ENCODE measurements around the gene RPS29. TPM values are rescaled to one million over a fixed set of nuclear protein-coding genes. Genes with fewer than 3 reads are reported as not detected.

RPS29 gene
- total and polyA plus RNA-seq, 4 donors: 808 to 2,775 (median 1,086) TPM

DNA sequence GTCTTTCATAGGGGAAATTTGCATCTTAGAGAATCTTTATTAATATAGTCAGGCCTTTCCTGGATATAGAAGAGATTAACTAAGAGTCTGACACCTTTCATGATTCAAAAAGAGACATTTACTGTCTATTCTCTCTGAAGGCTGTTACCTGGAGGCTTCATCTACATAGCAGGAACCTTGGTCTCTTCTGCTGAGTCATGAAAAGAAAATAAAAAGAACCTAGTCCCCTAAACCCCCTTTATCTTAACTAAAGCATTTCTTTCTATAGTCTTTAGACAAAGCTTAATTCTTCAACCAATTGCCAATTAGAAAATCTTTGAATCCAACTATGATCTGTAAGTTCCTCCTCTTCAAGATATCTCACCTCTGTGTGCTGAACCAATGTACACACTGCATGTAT lies 33.1 kb downstream of the RPS29 start:
- no peaks in the 10 kb centered on the region for H3K4me1 ChIP-seq (ENCODE audit: control insufficient read depth, insufficient read depth, low read length)
- no peak for DNase-seq (ENCODE audit: low read depth in 4 of 6, low spot score in 6 of 6)
- H3K27me3 ChIP-seq (ENCODE audit: control insufficient read depth, insufficient read depth, low read length): no peaks in the 10 kb centered on the region
- H3K9me3 ChIP-seq (ENCODE audit: control insufficient read depth, insufficient read depth, low read length): no peaks in the 10 kb centered on the region
- no peaks in the 10 kb centered on the region for H3K36me3 ChIP-seq (ENCODE audit: control insufficient read depth, insufficient read depth, low read length)
- H3K27ac ChIP-seq (ENCODE audit: low read depth, low read length): no peak overlapping the region
- H3K4me3 ChIP-seq (ENCODE audit: low read depth, low read length): no peak overlapping the region

DNA sequence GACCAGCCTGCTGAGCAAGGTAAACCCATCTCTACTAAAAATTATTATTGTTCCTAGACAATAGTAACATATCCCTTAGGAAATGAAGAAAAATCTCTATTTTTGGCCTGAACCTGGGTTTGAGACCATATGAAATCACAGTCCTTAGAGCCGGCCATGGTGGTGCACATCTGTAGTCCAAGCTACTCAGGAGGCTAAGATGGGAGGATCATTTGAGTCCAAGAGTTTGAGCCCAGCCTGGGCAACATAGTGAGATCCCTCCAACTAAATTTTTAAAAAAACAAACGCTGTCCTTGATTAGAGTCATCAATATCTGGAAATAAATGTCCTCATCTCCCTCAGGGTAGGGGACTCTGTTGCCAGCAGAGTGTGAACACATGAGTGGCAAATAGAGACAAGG lies 34.6 kb downstream of the RPS29 start:
- Histone ChIP-seq H3K36me3 (ENCODE audit: control insufficient read depth, insufficient read depth, low read length) (no peaks in the 10 kb centered on the region), H3K27ac (ENCODE audit: low read depth, low read length) (no peak overlapping the region), H3K27me3 (ENCODE audit: control insufficient read depth, insufficient read depth, low read length) (no peaks in the 10 kb centered on the region), H3K9me3 (ENCODE audit: control insufficient read depth, insufficient read depth, low read length) (no peaks in the 10 kb centered on the region), H3K4me3 (ENCODE audit: low read depth, low read length) (no peak overlapping the region), H3K4me1 (ENCODE audit: control insufficient read depth, insufficient read depth, low read length) (no peaks in the 10 kb centered on the region)
- DNase-seq (ENCODE audit: low read depth in 4 of 6, low spot score in 6 of 6): no peak
- 80% methylated on average over 1 of the region's 2 CpGs for WGBS (ENCODE audit: insufficient coverage)

GRCh38 chr14:49550286-49551184 lies 35.6 kb downstream of the RPS29 start:
- Histone ChIP-seq H3K36me3 (ENCODE audit: control insufficient read depth, insufficient read depth, low read length) (no peaks in the 10 kb centered on the region), H3K9me3 (ENCODE audit: control insufficient read depth, insufficient read depth, low read length) (no peaks in the 10 kb centered on the region), H3K4me3 (ENCODE audit: low read depth, low read length) (no peak overlapping the region), H3K4me1 (ENCODE audit: control insufficient read depth, insufficient read depth, low read length) (no peaks in the 10 kb centered on the region), H3K27me3 (ENCODE audit: control insufficient read depth, insufficient read depth, low read length) (no peaks in the 10 kb centered on the region), H3K27ac (ENCODE audit: low read depth, low read length) (no peak overlapping the region)
- WGBS (ENCODE audit: insufficient coverage): no CpG with 5 or more reads among the region's 5 CpGs
- DNase-seq (ENCODE audit: low read depth in 4 of 6, low spot score in 6 of 6): peak in 4 of 6 donors; percentile 15 to 88 (median 45)

GRCh38 chr14:49549881-49550280 lies 36.3 kb downstream of the RPS29 start:
- DNase-seq (ENCODE audit: low read depth in 4 of 6, low spot score in 6 of 6): no peak
- no peak overlapping the region for H3K4me3 ChIP-seq (ENCODE audit: low read depth, low read length)
- no peaks in the 10 kb centered on the region for H3K9me3 ChIP-seq (ENCODE audit: control insufficient read depth, insufficient read depth, low read length)
- 58% methylated on average over 2 of the region's 4 CpGs for WGBS (ENCODE audit: insufficient coverage)
- no peaks in the 10 kb centered on the region for H3K36me3 ChIP-seq (ENCODE audit: control insufficient read depth, insufficient read depth, low read length)
- no peaks in the 10 kb centered on the region for H3K4me1 ChIP-seq (ENCODE audit: control insufficient read depth, insufficient read depth, low read length)
- H3K27me3 ChIP-seq (ENCODE audit: control insufficient read depth, insufficient read depth, low read length): no peaks in the 10 kb centered on the region
- no peak overlapping the region for H3K27ac ChIP-seq (ENCODE audit: low read depth, low read length)

DNA sequence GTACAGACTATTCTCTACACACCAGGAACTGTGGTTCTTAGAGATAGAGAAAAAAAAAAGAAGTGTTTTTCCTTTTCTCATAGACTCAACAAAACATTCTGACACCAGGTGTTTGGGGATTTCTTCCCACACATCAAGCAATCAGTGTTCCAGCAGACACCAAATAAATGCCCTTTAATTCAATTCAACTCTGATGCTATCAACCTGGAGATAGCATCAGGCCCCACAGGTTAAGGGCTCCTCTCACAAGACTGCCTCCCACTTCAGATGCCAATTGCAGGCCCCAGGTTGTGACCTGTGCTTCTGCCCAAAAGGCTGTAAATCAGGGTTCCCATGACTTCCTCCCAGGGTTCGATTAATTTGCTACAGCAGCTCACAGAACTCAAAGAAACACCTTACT lies 36.7 kb downstream of the RPS29 start:
- H3K4me1 ChIP-seq (ENCODE audit: control insufficient read depth, insufficient read depth, low read length): no peaks in the 10 kb centered on the region
- no peaks in the 10 kb centered on the region for H3K36me3 ChIP-seq (ENCODE audit: control insufficient read depth, insufficient read depth, low read length)
- no peak for DNase-seq (ENCODE audit: low read depth in 4 of 6, low spot score in 6 of 6)
- no peak overlapping the region for H3K4me3 ChIP-seq (ENCODE audit: low read depth, low read length)
- no peak overlapping the region for H3K27ac ChIP-seq (ENCODE audit: low read depth, low read length)
- H3K27me3 ChIP-seq (ENCODE audit: control insufficient read depth, insufficient read depth, low read length): no peaks in the 10 kb centered on the region
- no CpG with 5 or more reads among the region's 1 CpG for WGBS (ENCODE audit: insufficient coverage)
- H3K9me3 ChIP-seq (ENCODE audit: control insufficient read depth, insufficient read depth, low read length): no peaks in the 10 kb centered on the region

GRCh38 chr14:49546766-49547165 lies 39.4 kb downstream of the RPS29 start:
- no peak overlapping the region for H3K4me3 ChIP-seq (ENCODE audit: low read depth, low read length)
- H3K4me1 ChIP-seq (ENCODE audit: control insufficient read depth, insufficient read depth, low read length): no peaks in the 10 kb centered on the region
- no peak overlapping the region for H3K27ac ChIP-seq (ENCODE audit: low read depth, low read length)
- no peaks in the 10 kb centered on the region for H3K36me3 ChIP-seq (ENCODE audit: control insufficient read depth, insufficient read depth, low read length)
- DNase-seq (ENCODE audit: low read depth in 4 of 6, low spot score in 6 of 6): peak in 1 of 6 donors; percentile 3
- no CpG with 5 or more reads among the region's 1 CpG for WGBS (ENCODE audit: insufficient coverage)
- no peaks in the 10 kb centered on the region for H3K9me3 ChIP-seq (ENCODE audit: control insufficient read depth, insufficient read depth, low read length)
- H3K27me3 ChIP-seq (ENCODE audit: control insufficient read depth, insufficient read depth, low read length): no peaks in the 10 kb centered on the region

DNA sequence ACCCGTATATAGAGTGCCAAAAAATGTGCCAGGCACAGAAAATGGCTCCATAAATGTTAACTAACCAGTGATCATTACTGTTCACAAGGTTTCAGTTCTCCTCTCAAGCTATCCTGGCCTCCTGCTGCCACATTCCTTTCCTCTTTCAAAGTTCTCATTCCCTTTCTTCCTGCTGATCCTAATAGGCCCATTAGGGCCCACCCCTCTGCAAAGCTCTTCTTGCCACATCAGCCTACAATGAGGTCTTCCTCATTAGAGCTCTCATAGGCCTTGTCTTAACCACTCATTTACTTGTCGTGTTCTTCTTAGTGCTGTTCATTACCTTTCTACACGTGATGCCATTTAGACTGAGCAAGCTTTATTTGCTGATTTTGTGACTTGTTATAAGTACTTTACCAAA lies 40.5 kb downstream of the RPS29 start:
- no peaks in the 10 kb centered on the region for H3K36me3 ChIP-seq (ENCODE audit: control insufficient read depth, insufficient read depth, low read length)
- no peak overlapping the region for H3K4me3 ChIP-seq (ENCODE audit: low read depth, low read length)
- no peak overlapping the region for H3K27ac ChIP-seq (ENCODE audit: low read depth, low read length)
- WGBS (ENCODE audit: insufficient coverage): 78% methylated on average over 1 of the region's 3 CpGs
- H3K27me3 ChIP-seq (ENCODE audit: control insufficient read depth, insufficient read depth, low read length): no peaks in the 10 kb centered on the region
- H3K9me3 ChIP-seq (ENCODE audit: control insufficient read depth, insufficient read depth, low read length): peaks cover 4% of the 10 kb centered on the region
- no peak for DNase-seq (ENCODE audit: low read depth in 4 of 6, low spot score in 6 of 6)
- no peaks in the 10 kb centered on the region for H3K4me1 ChIP-seq (ENCODE audit: control insufficient read depth, insufficient read depth, low read length)

GRCh38 chr14:49545071-49545470 lies 41.1 kb downstream of the RPS29 start:
- Histone ChIP-seq H3K4me3 (ENCODE audit: low read depth, low read length) (no peak overlapping the region), H3K27me3 (ENCODE audit: control insufficient read depth, insufficient read depth, low read length) (no peaks in the 10 kb centered on the region), H3K9me3 (ENCODE audit: control insufficient read depth, insufficient read depth, low read length) (peaks cover 4% of the 10 kb centered on the region), H3K27ac (ENCODE audit: low read depth, low read length) (no peak overlapping the region), H3K4me1 (ENCODE audit: control insufficient read depth, insufficient read depth, low read length) (no peaks in the 10 kb centered on the region), H3K36me3 (ENCODE audit: control insufficient read depth, insufficient read depth, low read length) (no peaks in the 10 kb centered on the region)
- 90% methylated on average over 2 of the region's 6 CpGs for WGBS (ENCODE audit: insufficient coverage)
- DNase-seq (ENCODE audit: low read depth in 4 of 6, low spot score in 6 of 6): no peak

DNA sequence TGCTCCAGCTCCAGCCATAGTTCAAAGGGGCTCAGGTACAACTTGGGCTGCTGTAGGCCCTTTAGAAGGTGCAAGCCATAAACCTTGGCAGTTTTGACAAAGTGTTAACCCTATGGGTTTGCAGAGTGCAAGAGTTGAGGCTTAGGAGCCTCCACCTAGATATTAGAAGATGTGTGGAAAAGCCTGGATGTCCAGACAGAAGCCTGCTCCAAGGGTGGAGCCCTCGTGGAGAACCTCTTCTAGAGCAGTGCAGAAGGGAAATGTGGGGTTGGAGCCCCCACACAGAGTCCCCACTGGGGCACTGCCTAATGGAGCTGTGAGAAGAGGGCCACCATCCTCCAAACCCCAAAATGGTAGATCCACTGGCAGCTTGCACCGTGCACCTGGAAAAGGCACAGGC lies 45.1 kb downstream of the RPS29 start:
- no peak for DNase-seq (ENCODE audit: low read depth in 4 of 6, low spot score in 6 of 6)
- 83% methylated on average over 1 of the region's 2 CpGs for WGBS (ENCODE audit: insufficient coverage)
- no peaks in the 10 kb centered on the region for H3K4me1 ChIP-seq (ENCODE audit: control insufficient read depth, insufficient read depth, low read length)
- no peaks in the 10 kb centered on the region for H3K36me3 ChIP-seq (ENCODE audit: control insufficient read depth, insufficient read depth, low read length)
- H3K27ac ChIP-seq (ENCODE audit: low read depth, low read length): no peak overlapping the region
- H3K4me3 ChIP-seq (ENCODE audit: low read depth, low read length): no peak overlapping the region
- H3K27me3 ChIP-seq (ENCODE audit: control insufficient read depth, insufficient read depth, low read length): no peaks in the 10 kb centered on the region
- H3K9me3 ChIP-seq (ENCODE audit: control insufficient read depth, insufficient read depth, low read length): peaks cover 4% of the 10 kb centered on the region

DNA sequence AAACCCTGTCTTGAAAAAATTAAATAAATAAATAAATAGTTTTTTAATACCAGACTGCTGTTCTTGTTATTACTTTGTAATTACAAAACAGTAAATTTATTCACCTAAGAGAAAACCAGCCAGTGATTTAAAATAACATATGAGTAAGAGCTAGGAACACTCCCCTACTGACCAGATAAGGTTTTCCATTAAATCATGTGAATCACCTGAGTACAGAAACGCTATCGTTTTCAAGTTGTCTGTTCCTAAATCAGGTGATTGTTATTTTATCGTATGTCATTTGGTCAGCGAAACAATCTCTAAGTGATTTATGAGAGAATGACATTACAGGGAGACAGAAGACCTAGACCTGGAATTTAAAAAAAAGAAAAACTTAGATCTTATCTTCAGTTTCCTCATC lies 47.3 kb downstream of the RPS29 start:
- WGBS (ENCODE audit: insufficient coverage): no CpG with 5 or more reads among the region's 4 CpGs
- no peak for DNase-seq (ENCODE audit: low read depth in 4 of 6, low spot score in 6 of 6)
- H3K9me3 ChIP-seq (ENCODE audit: control insufficient read depth, insufficient read depth, low read length): peaks cover 4% of the 10 kb centered on the region

More for the DNA sequence above, 47.3 kb downstream of the RPS29 start:
- no peaks in the 10 kb centered on the region for H3K4me1 ChIP-seq (ENCODE audit: control insufficient read depth, insufficient read depth, low read length)
- H3K27me3 ChIP-seq (ENCODE audit: control insufficient read depth, insufficient read depth, low read length): no peaks in the 10 kb centered on the region
- H3K4me3 ChIP-seq (ENCODE audit: low read depth, low read length): no peak overlapping the region
- no peaks in the 10 kb centered on the region for H3K36me3 ChIP-seq (ENCODE audit: control insufficient read depth, insufficient read depth, low read length)
- H3K27ac ChIP-seq (ENCODE audit: low read depth, low read length): no peak overlapping the region
